HFF-Myc (cell line): ENCODE data around the gene DERA.
A peak's percentile ranks its signal among the peaks of the same experiment; 100 is the strongest.

Experiments
- DNase-seq: peaks from one replicate; pipeline ENCODE4 v3.0.0-alpha.2; 2011; ENCODE audit warnings: low read depth; ENCODE audit errors: extremely low read depth
- H3K4me3 ChIP-seq: replicated peaks from 2 replicates; pipeline ENCODE4 v1.5.1; 2011; ENCODE audit warnings: low read depth, mild to moderate bottlenecking, control low read depth, low read length
- CTCF ChIP-seq: IDR thresholded peaks from 2 replicates; pipeline ENCODE4 v1.5.1; 2012; ENCODE audit warnings: mild to moderate bottlenecking, low read depth, low read length, control low read depth; ENCODE audit errors: missing control alignments

DERA gene

DNA sequence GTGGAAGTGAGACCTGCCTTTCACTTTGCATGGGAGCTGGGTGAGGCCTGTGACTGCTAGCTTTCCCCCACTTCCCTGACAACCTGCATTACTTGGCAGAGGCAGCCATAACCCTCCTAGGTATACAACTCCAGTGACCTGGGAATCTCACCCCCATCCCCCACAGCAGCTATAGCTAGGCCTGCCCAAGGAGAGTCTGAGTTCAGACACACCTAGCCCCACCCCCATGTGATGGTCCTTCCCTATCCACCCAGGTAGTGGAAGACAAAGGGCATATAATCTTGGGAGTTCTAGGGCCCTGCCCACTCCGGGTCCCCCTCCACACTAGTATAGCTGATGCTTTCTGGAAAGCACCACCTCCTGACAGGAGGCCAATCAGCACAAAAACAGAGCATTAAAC, 35.3 kb upstream of the DERA start:
- no peak for DNase-seq
- no peak for TF ChIP-seq CTCF
- H3K4me3 ChIP-seq = no peak overlapping the region

DNA sequence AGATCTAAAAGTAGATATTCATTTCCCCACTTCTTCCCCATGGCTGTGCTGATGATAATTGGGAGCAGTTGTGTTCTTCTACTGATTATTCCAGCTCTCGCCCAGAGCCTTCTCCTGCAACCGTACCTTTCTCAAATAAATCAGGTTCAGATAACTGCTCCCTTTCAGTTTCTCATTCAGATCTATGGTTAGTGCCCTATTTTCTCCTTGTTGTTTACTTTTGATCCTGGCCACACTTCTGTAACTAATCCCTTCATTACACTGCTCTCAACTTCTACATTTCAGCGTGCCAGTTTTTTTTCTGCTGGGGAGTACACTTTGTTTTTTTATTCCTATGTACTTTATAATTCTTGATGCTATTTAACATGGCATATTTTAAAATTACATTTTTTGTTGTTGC, 31.7 kb upstream of the DERA start:
- no peak overlapping the region for H3K4me3 ChIP-seq
- no peak for DNase-seq
- TF ChIP-seq CTCF = no peak

DNA sequence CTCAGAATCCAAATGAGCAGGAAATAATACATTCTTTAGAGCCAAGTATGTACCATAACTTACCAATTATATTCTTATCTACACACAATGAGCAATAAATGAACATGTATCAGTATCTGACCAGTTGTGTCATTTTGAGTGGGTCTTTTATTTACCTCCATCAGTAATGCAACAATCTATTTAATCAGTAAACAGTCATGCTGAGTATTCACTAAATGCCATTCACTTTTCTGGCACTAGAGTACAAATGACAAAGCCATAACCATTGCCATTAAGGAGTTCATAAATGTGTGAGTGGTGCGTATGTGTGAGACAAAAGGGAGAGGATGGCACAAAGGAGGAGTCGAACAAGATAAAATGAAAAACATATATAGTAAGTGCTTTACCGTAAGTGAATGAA, 30.4 kb upstream of the DERA start:
- no peak for TF ChIP-seq CTCF
- DNase-seq = no peak
- no peak overlapping the region for H3K4me3 ChIP-seq

GRCh38 chr12:15882118-15882971, 28.8 kb upstream of the DERA start, which contains the start of gene STRAP:
Gene STRAP, plus strand, starts transcription at chr12:15882387. Its CDS starts 321 bp downstream, at chr12:15882708.
- no peak for TF ChIP-seq CTCF
- peak within 1 kb of the TSS; percentile 99 for H3K4me3 ChIP-seq
- DNase-seq = peak; percentile 82

- TF ChIP-seq CTCF = no peak
- H3K4me3 ChIP-seq = peak overlapping the region; percentile 99
- DNase-seq = no peak
Observed at GRCh38 chr12:15883536-15883935, 27.6 kb upstream of the DERA start.

DNA sequence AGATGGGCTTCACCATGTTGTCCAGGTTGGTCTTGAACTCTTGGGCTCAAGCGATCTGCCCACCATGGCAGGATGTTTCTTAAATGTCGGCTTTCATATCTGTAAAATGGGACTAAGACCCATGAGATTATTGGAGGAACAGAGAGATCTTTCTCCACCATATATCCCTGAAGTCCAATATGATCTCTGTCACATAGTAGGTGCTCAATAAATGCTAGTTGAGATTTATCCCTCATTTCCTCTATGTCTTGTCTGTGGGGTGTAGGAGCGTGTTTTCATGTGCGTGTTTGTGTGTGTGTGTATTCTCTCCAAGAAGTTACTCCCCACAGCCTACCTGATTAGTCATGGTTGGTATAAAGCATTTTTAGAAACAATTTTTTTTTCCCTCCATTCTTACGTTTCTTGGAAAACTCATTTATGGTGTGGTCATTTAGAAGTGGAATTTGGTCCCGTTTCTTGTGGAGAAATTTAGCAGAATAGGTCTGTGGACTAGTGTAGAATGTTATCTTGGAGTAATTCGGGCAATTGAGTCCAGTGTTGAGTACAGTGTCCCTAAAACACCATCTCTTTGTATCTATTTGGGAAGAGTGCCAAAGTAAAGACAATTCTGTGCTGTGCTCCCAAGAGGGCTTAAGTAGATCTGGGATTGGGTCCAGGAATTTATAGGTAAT, 24.6 kb upstream of the DERA start:
- no peak for TF ChIP-seq CTCF
- DNase-seq = no peak
- H3K4me3 ChIP-seq = no peak overlapping the region
